ENCODE measurements around the gene TDRD3.

The TDRD3 gene

GRCh38 chr13:60501236-60501635 lies 104.2 kb downstream of the TDRD3 start:
- TF ChIP-seq FOXM1 (IDR thresholded peaks at IDR 0.05; ENCODE audit: borderline replicate concordance, low read depth) (no peak), NFIC (IDR thresholded peaks at IDR 0.05) (no peak), CREB1 (IDR thresholded peaks at IDR 0.05; ENCODE audit: low read depth) (no peak), TEAD4 (IDR thresholded peaks at IDR 0.05) (no peak), CEBPB (IDR thresholded peaks at IDR 0.05) (no peak), EGR1 (IDR thresholded peaks at IDR 0.05) (no peak), RAD21 (IDR thresholded peaks at IDR 0.05; ENCODE audit: low read depth) (no peak), TAF1 (IDR thresholded peaks at IDR 0.05; ENCODE audit: low read depth) (no peak), EP300 (IDR thresholded peaks at IDR 0.05; ENCODE audit: borderline replicate concordance) (no peak), YY1 (IDR thresholded peaks at IDR 0.05; ENCODE audit: low read depth) (no peak), TCF12 (IDR thresholded peaks at IDR 0.05; ENCODE audit: low read depth) (no peak)
- TF ChIP-seq, protein P1, sequence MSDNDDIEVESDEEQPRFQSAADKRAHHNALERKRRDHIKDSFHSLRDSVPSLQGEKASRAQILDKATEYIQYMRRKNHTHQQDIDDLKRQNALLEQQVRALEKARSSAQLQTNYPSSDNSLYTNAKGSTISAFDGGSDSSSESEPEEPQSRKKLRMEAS (IDR thresholded peaks at IDR 0.05): no peak
- TF ChIP-seq, protein P2, sequence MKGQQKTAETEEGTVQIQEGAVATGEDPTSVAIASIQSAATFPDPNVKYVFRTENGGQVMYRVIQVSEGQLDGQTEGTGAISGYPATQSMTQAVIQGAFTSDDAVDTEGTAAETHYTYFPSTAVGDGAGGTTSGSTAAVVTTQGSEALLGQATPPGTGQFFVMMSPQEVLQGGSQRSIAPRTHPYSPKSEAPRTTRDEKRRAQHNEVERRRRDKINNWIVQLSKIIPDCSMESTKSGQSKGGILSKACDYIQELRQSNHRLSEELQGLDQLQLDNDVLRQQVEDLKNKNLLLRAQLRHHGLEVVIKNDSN (IDR thresholded peaks at IDR 0.05): no peak

- TF ChIP-seq CREB1 (IDR thresholded peaks at IDR 0.05; ENCODE audit: low read depth) (no peak), TEAD4 (IDR thresholded peaks at IDR 0.05) (no peak), TCF12 (IDR thresholded peaks at IDR 0.05; ENCODE audit: low read depth) (no peak)
- TF ChIP-seq, protein P2 (IDR thresholded peaks at IDR 0.05): no peak
These were observed 112.8 kb downstream of the TDRD3 start for GRCh38 chr13:60509601-60510386.

- TF ChIP-seq FOXM1 (IDR thresholded peaks at IDR 0.05; ENCODE audit: borderline replicate concordance, low read depth): no peak
- TF ChIP-seq TEAD4 (IDR thresholded peaks at IDR 0.05): no peak
- no peak for TF ChIP-seq EP300 (IDR thresholded peaks at IDR 0.05; ENCODE audit: borderline replicate concordance)
- no peak for TF ChIP-seq REST (IDR thresholded peaks at IDR 0.05; ENCODE audit: low read depth)
- TF ChIP-seq TAF1 (IDR thresholded peaks at IDR 0.05; ENCODE audit: low read depth): no peak
- TF ChIP-seq NFIC (IDR thresholded peaks at IDR 0.05): no peak
- TF ChIP-seq YY1 (IDR thresholded peaks at IDR 0.05; ENCODE audit: low read depth): no peak
- no peak for TF ChIP-seq RAD21 (IDR thresholded peaks at IDR 0.05; ENCODE audit: low read depth)
- TF ChIP-seq, protein P2 (IDR thresholded peaks at IDR 0.05): no peak
- no peak for TF ChIP-seq EGR1 (IDR thresholded peaks at IDR 0.05)
- TF ChIP-seq TCF12 (IDR thresholded peaks at IDR 0.05; ENCODE audit: low read depth): no peak
- no peak for TF ChIP-seq ZBTB7A (IDR thresholded peaks at IDR 0.05; ENCODE audit: low read depth)
- no peak for TF ChIP-seq CREB1 (IDR thresholded peaks at IDR 0.05; ENCODE audit: low read depth)
These were observed 114.6 kb downstream of the TDRD3 start for GRCh38 chr13:60511637-60512036.

DNA sequence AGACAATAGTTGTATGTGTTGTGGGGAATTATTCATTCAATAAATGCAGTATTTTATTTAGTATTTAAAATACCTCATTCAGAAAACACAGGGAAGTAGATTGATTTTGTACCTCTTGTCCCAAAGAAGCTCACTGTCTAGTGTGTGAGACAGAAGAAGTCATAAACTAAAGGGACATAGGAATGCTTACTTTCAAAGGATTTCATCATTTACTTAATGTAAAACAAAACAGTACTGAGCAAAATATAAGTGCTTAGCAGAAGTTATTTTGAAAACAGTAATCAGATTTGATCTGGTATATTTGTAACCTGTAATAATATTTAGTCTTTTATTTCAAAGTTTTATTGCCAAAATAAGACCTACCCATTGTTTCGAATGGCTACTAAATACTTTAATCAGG lies 117.9 kb downstream of the TDRD3 start:
- TF ChIP-seq EP300 (IDR thresholded peaks at IDR 0.05; ENCODE audit: borderline replicate concordance) (no peak), NFIC (IDR thresholded peaks at IDR 0.05) (no peak), EGR1 (IDR thresholded peaks at IDR 0.05) (no peak), ZBTB7A (IDR thresholded peaks at IDR 0.05; ENCODE audit: low read depth) (no peak), YY1 (IDR thresholded peaks at IDR 0.05; ENCODE audit: low read depth) (no peak), CEBPB (IDR thresholded peaks at IDR 0.05) (no peak)

DNA sequence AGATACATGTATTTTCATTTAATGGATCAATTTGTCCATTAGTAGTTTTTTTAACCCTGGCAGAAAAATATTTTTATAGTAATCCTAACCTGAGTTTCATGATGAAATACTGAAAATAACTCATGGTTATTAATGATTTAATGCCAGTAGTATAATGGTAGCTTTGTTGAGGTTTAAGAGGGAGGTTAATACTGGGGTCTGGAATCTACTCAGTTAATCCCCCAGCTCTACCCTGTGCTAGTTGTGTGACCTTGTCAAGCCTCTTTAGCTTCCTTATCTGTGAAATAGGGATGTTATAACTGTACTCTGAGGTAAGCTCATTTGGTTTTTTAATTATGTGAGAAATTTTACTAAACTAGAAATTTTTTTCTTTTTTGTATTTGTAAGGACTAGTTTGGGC lies 122.5 kb downstream of the TDRD3 start:
- no peak for TF ChIP-seq TCF12 (IDR thresholded peaks at IDR 0.05; ENCODE audit: low read depth)
- no peak for TF ChIP-seq EP300 (IDR thresholded peaks at IDR 0.05; ENCODE audit: borderline replicate concordance)
- no peak for TF ChIP-seq FOXM1 (IDR thresholded peaks at IDR 0.05; ENCODE audit: borderline replicate concordance, low read depth)
- TF ChIP-seq ZBTB7A (IDR thresholded peaks at IDR 0.05; ENCODE audit: low read depth): no peak
- TF ChIP-seq REST (IDR thresholded peaks at IDR 0.05; ENCODE audit: low read depth): no peak
- no peak for TF ChIP-seq TAF1 (IDR thresholded peaks at IDR 0.05; ENCODE audit: low read depth)
- no peak for TF ChIP-seq EGR1 (IDR thresholded peaks at IDR 0.05)
- no peak for TF ChIP-seq RAD21 (IDR thresholded peaks at IDR 0.05; ENCODE audit: low read depth)
- TF ChIP-seq, protein P2 (IDR thresholded peaks at IDR 0.05): no peak
- TF ChIP-seq NFIC (IDR thresholded peaks at IDR 0.05): no peak
- no peak for TF ChIP-seq CEBPB (IDR thresholded peaks at IDR 0.05)
- no peak for TF ChIP-seq YY1 (IDR thresholded peaks at IDR 0.05; ENCODE audit: low read depth)
- TF ChIP-seq, protein P1 (IDR thresholded peaks at IDR 0.05): no peak
- no peak for TF ChIP-seq CREB1 (IDR thresholded peaks at IDR 0.05; ENCODE audit: low read depth)
- no peak for TF ChIP-seq TEAD4 (IDR thresholded peaks at IDR 0.05)
